Astrocyte (in vitro differentiated cells and primary cell): Measurements from ENCODE around the gene IL10. TPM values are rescaled to one million over a fixed set of nuclear protein-coding genes. Genes with fewer than 3 reads are reported as not detected.
A peak's percentile ranks its signal among the peaks of the same experiment; 100 is the strongest.

Experiments
- DNase-seq: peaks from one replicate; pipeline ENCODE4 v3.0.0-alpha.2; 2010; ENCODE audit warnings: low read depth
- FAIRE-seq: peaks from 2 replicates; lab custom pipeline; 2011; peaks lifted over from hg19 to GRCh38; lab: Jason Lieb, UNC
- H2AFZ ChIP-seq: 2 replicates; pipeline ENCODE4 v1.6.0; 2012; ENCODE audit warnings: low read depth, low read length, inconsistent platforms
- H3K27ac ChIP-seq: 2 replicates; pipeline ENCODE4 v1.5.1; 2011; ENCODE audit warnings: low read depth, low read length, inconsistent platforms
- H3K27me3 ChIP-seq: 2 replicates; pipeline ENCODE4 v1.6.0; 2011; ENCODE audit warnings: low read length, inconsistent platforms; ENCODE audit not compliant: insufficient read depth
- H3K36me3 ChIP-seq: 2 replicates; pipeline ENCODE4 v1.5.1; 2011; ENCODE audit warnings: low read length, inconsistent platforms; ENCODE audit not compliant: insufficient read depth
- H3K4me1 ChIP-seq: 2 replicates; pipeline ENCODE4 v1.5.1; 2011; ENCODE audit warnings: low read length, inconsistent platforms; ENCODE audit not compliant: insufficient read depth
- H3K4me2 ChIP-seq: 2 replicates; pipeline ENCODE4 v1.6.0; 2012; ENCODE audit warnings: low read length, inconsistent platforms
- H3K4me3 ChIP-seq: 2 replicates; pipeline ENCODE4 v1.5.1; 2011; ENCODE audit warnings: low read depth, mild to moderate bottlenecking, low read length, inconsistent platforms; ENCODE audit not compliant: insufficient read depth
- H3K79me2 ChIP-seq: 2 replicates; pipeline ENCODE4 v1.6.0; 2012; ENCODE audit warnings: mild to moderate bottlenecking, low read length, inconsistent platforms; ENCODE audit not compliant: insufficient read depth
- H3K9ac ChIP-seq: 2 replicates; pipeline ENCODE4 v1.6.0; 2012; ENCODE audit warnings: mild to moderate bottlenecking, low read length, inconsistent platforms
- H3K9me3 ChIP-seq: 2 replicates; pipeline ENCODE4 v1.5.1; 2012; ENCODE audit warnings: low read depth, mild to moderate bottlenecking, low read length, inconsistent platforms; ENCODE audit not compliant: insufficient read depth
- H4K20me1 ChIP-seq: 2 replicates; pipeline ENCODE4 v1.6.0; 2012; ENCODE audit warnings: low read length, inconsistent platforms; ENCODE audit not compliant: insufficient read depth
- H3K27ac Mint-ChIP-seq: one replicate; pipeline ENCODE4 v1.8.0; 2021; ENCODE audit warnings: mild to moderate bottlenecking, mixed read lengths; ENCODE audit not compliant: unreplicated experiment
- H3K27me3 Mint-ChIP-seq: one replicate; pipeline ENCODE4 v1.8.0; 2021; ENCODE audit warnings: low read depth, mixed read lengths; ENCODE audit not compliant: unreplicated experiment
- H3K36me3 Mint-ChIP-seq: one replicate; pipeline ENCODE4 v1.8.0; 2021; ENCODE audit warnings: low read depth, mixed read lengths; ENCODE audit not compliant: unreplicated experiment
- H3K4me1 Mint-ChIP-seq: one replicate; pipeline ENCODE4 v1.8.0; 2021; ENCODE audit warnings: low read depth, mixed read lengths; ENCODE audit not compliant: unreplicated experiment
- H3K4me3 Mint-ChIP-seq: one replicate; pipeline ENCODE4 v1.8.0; 2021; ENCODE audit warnings: mild to moderate bottlenecking, moderate library complexity, mixed read lengths; ENCODE audit not compliant: unreplicated experiment
- H3K9me3 Mint-ChIP-seq: one replicate; pipeline ENCODE4 v1.8.0; 2021; ENCODE audit warnings: mild to moderate bottlenecking, mixed read lengths; ENCODE audit not compliant: unreplicated experiment
- CTCF ChIP-seq: IDR thresholded peaks from 2 replicates; pipeline ENCODE4 v1.5.1; 2011; ENCODE audit warnings: low read depth, mild to moderate bottlenecking, inconsistent platforms, low read length, moderate library complexity; ENCODE audit not compliant: insufficient read depth
- EZH2 ChIP-seq: IDR thresholded peaks from 2 replicates; pipeline ENCODE4 v1.6.1; 2012; ENCODE audit warnings: mild to moderate bottlenecking, low read length, inconsistent platforms; ENCODE audit not compliant: insufficient read depth
- total RNA-seq: library from RNA; stranded (reverse); gene quantifications from 2 replicates; pipeline ENCODE4 v1.2.1, GENCODE V29; 2021

Gene IL10
- total RNA-seq, 1 donor from 2014 or later, result not detected

- DNase-seq, result no peak
- no peak overlapping the region for H3K27ac ChIP-seq
- no peaks in the 10 kb centered on the region for H3K36me3 ChIP-seq
- no peak for FAIRE-seq
- H3K9me3 ChIP-seq, result no peaks in the 10 kb centered on the region
- H3K9ac ChIP-seq, result no peak overlapping the region
- peaks cover 4% of the 10 kb centered on the region for H3K36me3 Mint-ChIP-seq
- H3K9me3 Mint-ChIP-seq, result no peaks in the 10 kb centered on the region
- no peaks in the 10 kb centered on the region for H3K27me3 ChIP-seq
- H3K4me2 ChIP-seq, result no peak overlapping the region
- H3K4me3 ChIP-seq, result no peak overlapping the region
- H3K27ac Mint-ChIP-seq, result no peak overlapping the region
- H2AFZ ChIP-seq, result no peak overlapping the region
- H3K79me2 ChIP-seq, result no peaks in the 10 kb centered on the region
- peaks cover 21% of the 10 kb centered on the region for H3K27me3 Mint-ChIP-seq
- H4K20me1 ChIP-seq, result no peaks in the 10 kb centered on the region
- TF ChIP-seq CTCF (no peak), EZH2 (no peak)
- no peaks in the 10 kb centered on the region for H3K4me1 ChIP-seq
- peaks cover 29% of the 10 kb centered on the region for H3K4me1 Mint-ChIP-seq
- no peak overlapping the region for H3K4me3 Mint-ChIP-seq
Observed at GRCh38 chr1:206745301-206745700, 27.0 kb downstream of the IL10 start.

- H3K27me3 Mint-ChIP-seq, result peaks cover 15% of the 10 kb centered on the region
- Histone ChIP-seq H4K20me1 (peaks cover 3% of the 10 kb centered on the region), H3K27me3 (no peaks in the 10 kb centered on the region), H3K4me1 (no peaks in the 10 kb centered on the region), H3K79me2 (no peaks in the 10 kb centered on the region), H2AFZ (no peak overlapping the region), H3K9me3 (no peaks in the 10 kb centered on the region), H3K9ac (no peak overlapping the region), H3K4me2 (no peak overlapping the region), H3K27ac (no peak overlapping the region), H3K4me3 (no peak overlapping the region), H3K36me3 (no peaks in the 10 kb centered on the region)
- H3K4me3 Mint-ChIP-seq, result no peak overlapping the region
- DNase-seq (no peak), FAIRE-seq (no peak)
- no peaks in the 10 kb centered on the region for H3K9me3 Mint-ChIP-seq
- peaks cover 31% of the 10 kb centered on the region for H3K4me1 Mint-ChIP-seq
- TF ChIP-seq EZH2 (no peak), CTCF (no peak)
- H3K36me3 Mint-ChIP-seq, result peaks cover 4% of the 10 kb centered on the region
- H3K27ac Mint-ChIP-seq, result peak overlapping the region; percentile 50
Observed at GRCh38 chr1:206744683-206745082, 27.6 kb downstream of the IL10 start.

DNA sequence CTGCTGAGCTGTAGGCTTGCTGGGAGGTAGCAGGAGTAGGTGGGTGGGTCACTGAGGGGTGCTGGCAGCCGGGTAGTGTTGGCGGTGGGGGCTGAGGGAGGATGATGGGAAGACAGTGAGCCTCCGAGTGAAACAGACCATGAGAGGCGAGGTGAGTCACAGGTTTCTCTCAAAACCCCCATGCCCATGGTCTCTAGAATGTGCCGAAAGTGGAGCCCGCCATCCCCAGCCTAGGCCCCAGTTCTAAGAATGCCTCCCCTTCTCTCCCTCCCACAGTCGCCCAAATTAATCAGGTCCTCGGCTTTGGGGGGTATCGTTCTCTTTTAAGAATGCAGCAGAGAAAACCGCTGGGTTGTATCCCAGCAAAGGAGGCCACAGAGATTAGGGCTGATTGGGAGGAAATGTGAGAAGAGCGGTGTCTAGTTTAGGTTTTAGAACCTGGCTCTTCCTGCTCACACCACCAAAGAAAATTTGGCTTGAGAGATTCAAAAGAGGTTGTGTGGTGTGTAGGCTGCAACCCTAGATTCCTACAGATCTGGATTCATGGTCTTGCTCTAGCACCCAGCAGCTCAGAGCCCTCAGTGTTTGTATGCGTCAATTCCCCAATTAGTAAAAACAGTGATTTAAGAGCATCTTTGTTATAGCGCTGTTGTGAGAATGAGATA lies 29.4 kb downstream of the IL10 start:
- Histone ChIP-seq H3K27ac (no peak overlapping the region), H3K9ac (no peak overlapping the region), H2AFZ (no peak overlapping the region), H3K36me3 (no peaks in the 10 kb centered on the region), H3K9me3 (no peaks in the 10 kb centered on the region), H3K79me2 (no peaks in the 10 kb centered on the region), H3K27me3 (no peaks in the 10 kb centered on the region), H3K4me1 (no peaks in the 10 kb centered on the region), H3K4me3 (no peak overlapping the region), H3K4me2 (no peak overlapping the region), H4K20me1 (peaks cover 20% of the 10 kb centered on the region)
- no peaks in the 10 kb centered on the region for H3K9me3 Mint-ChIP-seq
- H3K4me1 Mint-ChIP-seq, result peaks cover 36% of the 10 kb centered on the region
- DNase-seq (no peak), FAIRE-seq (no peak)
- no peak overlapping the region for H3K27ac Mint-ChIP-seq
- TF ChIP-seq EZH2 (no peak), CTCF (no peak)
- H3K36me3 Mint-ChIP-seq, result peaks cover 12% of the 10 kb centered on the region
- no peak overlapping the region for H3K4me3 Mint-ChIP-seq
- H3K27me3 Mint-ChIP-seq, result peaks cover 10% of the 10 kb centered on the region
